ENCODE measurements around the gene MAPKBP1.
"Not testable (repeated sequence)": the region's sequence is repeated elsewhere in the genome, so short reads cannot be mapped to it uniquely, and the experiment has no call there.

DNA sequence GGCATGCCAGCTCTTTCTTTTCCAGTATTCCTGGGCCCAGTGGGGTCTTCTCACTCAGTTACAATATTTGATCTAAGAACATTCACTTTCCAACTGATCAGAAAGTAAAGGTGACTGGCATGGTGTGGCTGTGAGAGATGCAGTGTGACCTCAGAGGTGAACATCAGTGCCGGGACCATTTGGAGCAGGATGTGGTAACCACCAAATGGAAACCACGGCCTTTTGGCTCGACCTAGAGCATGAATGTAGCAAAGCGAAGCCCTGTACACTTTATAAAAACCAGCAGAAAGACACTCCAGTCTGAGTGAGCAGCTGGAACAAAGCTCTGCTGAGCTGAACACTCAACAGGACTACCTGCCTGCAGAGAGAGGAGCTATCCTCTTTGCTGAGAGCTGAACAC lies 57.0 kb downstream of the MAPKBP1 start:
- TF ChIP-seq, protein P1, sequence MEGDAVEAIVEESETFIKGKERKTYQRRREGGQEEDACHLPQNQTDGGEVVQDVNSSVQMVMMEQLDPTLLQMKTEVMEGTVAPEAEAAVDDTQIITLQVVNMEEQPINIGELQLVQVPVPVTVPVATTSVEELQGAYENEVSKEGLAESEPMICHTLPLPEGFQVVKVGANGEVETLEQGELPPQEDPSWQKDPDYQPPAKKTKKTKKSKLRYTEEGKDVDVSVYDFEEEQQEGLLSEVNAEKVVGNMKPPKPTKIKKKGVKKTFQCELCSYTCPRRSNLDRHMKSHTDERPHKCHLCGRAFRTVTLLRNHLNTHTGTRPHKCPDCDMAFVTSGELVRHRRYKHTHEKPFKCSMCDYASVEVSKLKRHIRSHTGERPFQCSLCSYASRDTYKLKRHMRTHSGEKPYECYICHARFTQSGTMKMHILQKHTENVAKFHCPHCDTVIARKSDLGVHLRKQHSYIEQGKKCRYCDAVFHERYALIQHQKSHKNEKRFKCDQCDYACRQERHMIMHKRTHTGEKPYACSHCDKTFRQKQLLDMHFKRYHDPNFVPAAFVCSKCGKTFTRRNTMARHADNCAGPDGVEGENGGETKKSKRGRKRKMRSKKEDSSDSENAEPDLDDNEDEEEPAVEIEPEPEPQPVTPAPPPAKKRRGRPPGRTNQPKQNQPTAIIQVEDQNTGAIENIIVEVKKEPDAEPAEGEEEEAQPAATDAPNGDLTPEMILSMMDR (tag by site-specific recombination; IDR thresholded peaks at IDR 0.05) = not testable (repeated sequence)
- not testable (repeated sequence) for TF ChIP-seq ZNF596 (tag by site-specific recombination; IDR thresholded peaks at IDR 0.05); MZF1 (tag by site-specific recombination; IDR thresholded peaks at IDR 0.05; ENCODE audit: borderline replicate concordance)
